Tibial nerve (tissue), 4 donors: ENCODE results near the gene DBH.

Experiments used
- CTCF ChIP-seq, 5 experiments: fragments of 200-600 bp in 3 of 5; fragments of 450-650 bp in 2 of 5; sonication (generic) in 3 of 5; IDR thresholded peaks; one replicate each; pipeline ENCODE4 v1.5.1; 2016 to 2019; ENCODE audit warnings: antibody characterized with exemption in 5 of 5, mild to moderate bottlenecking in 3 of 5, moderate library complexity in 2 of 5
- EP300 ChIP-seq, 2 donors: sonication (generic); formaldehyde crosslinking; IDR thresholded peaks; one replicate each; pipeline ENCODE4 v1.6.1; 2017; ENCODE audit warnings: antibody characterized with exemption in 2 of 2, mild to moderate bottlenecking in 1 of 2
- POLR2A ChIP-seq, 2 donors: fragments of 450-650 bp; IDR thresholded peaks; one replicate each; pipeline ENCODE4 v1.6.1; 2017; ENCODE audit warnings: antibody characterized with exemption in 2 of 2, mild to moderate bottlenecking in 2 of 2, moderate library complexity in 2 of 2

DNA sequence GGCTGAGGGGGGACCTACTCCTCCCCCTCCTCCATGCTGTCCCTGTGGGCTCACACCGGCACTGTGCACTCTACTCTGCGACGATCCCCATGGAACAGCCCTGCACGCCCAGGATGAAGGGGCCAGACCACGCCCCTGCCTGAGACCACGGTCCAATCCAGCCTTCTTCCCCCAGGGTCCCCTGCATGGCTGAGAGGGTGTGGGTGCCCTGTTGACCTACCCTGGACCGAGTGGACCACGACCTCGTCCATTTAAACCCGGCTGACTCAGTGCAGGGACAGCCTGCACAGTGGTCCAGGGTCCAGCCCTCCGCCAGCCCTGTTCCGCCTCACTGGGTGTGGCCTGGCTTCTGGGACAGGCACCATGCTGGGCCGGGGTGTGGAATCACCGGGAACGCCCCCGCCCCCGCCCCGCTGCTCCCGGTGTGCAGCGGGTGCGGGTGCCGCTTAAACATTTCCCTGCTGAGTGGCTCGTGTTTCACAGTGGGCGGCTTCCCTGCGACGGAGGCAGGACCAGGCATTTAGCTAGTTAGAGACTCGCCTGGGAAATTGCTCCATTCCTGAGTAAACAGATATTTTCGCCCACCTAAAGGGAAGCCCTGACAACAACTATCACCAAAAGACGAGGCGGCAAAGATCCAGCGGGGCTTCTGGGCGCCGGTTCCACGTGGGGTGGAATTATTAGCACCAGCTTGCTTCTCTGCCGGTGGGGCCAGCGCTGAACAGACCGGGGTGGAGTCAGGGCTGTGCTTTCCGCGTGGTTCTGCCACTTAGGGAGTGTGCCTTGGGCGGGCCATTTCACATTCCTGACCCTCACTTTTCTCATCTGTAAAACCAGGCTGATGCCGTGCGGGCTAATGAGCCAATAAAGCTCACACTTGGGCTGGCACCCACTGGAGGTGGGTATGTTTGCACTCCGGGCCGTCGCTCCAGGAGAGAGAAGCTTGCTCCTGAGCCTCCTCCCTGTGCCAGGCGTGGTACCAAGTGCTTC lies 22.6 kb downstream of the DBH start:
- TF ChIP-seq CTCF (IDR thresholded peaks at IDR 0.05) = no peak
- TF ChIP-seq POLR2A (IDR thresholded peaks at IDR 0.05) = peak in 1 of 2 donors; percentile 14
- TF ChIP-seq EP300 (IDR thresholded peaks at IDR 0.05) = peak in 1 of 2 donors; percentile 12
